GM19043 (cell line): ENCODE data around the gene C2CD3.

Source experiments
- ATAC-seq: cut with Tn5 transposase; IDR thresholded peaks from one replicate; pipeline ENCODE4 v1.9.1; 2021; ENCODE audit warnings: low read depth; ENCODE audit not compliant: unreplicated experiment

Gene C2CD3, protein sequence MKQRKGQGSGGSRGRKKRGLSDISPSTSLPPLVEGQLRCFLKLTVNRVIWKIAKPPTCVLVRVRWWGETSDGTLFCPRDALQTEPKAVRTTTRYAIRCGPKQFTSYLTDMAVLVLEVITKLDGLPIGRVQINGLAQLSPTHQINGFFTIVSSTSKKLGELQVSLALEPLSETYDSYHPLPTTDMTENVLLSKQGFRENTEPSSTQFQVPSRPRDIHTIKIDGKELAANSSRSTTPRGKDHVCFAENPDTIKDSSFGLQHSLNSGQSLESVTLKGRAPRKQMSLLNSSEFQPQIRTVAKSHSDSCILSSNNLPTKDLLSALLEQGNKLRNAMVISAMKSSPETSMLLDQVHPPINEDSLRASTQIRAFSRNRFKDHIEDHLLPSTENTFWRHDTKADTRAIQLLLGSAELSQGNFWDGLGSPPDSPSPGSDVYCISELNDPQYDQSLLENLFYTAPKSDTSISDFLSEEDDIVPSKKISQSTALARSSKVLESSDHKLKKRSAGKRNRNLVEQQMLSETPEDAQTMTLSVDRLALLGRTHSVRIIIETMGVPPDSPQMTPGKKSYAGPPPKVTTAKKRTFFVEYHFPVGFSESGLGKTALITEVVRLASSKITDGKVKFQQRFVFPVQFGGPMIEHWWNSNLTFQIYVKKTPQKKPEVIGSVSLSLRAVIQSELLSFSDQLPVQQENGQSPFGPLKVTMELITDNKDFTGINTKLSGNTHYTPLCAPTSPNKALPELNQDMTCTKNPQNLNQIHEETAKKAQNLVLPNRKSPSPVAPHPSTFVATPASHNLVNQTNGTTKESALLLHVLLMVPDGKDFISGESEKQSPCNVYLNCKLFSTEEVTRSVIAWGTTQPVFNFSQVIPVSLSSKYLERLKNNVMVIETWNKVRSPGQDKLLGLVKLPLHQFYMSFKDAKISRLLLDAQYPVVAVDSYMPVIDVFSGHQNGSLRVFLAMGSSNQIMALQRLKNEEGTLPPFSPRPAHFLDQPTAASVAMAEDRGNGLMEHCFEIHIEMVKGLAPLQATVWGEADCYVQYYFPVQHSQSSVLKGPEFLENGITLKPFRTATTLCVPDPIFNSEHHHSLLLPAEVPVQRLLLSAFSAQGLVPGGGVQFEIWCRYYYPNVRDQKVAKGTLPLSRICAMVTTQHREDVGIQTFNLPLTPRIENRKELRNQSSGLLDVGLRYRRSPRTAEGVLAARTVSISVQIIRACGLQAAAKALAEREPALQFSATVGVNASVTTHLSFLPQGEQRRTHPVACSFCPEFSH (N-terminal part only)

GRCh38 chr11:74170694-74171629 lies at the start of gene C2CD3, which contains the start of gene PPME1:
Gene C2CD3, minus strand, starts transcription at chr11:74171002. Its CDS starts 210 bp downstream, at chr11:74170792.
Gene PPME1, plus strand, starts transcription at chr11:74171289. Its CDS starts 133 bp downstream, at chr11:74171422.
- peak; percentile 93 for ATAC-seq

- no peak for ATAC-seq
Observed at GRCh38 chr11:74220376-74220775, 49.6 kb upstream of the C2CD3 start.

GRCh38 chr11:74212533-74212932 lies 41.7 kb upstream of the C2CD3 start:
- ATAC-seq: no peak

GRCh38 chr11:74208507-74208906 lies 37.7 kb upstream of the C2CD3 start:
- ATAC-seq: no peak

- no peak for ATAC-seq
Observed at GRCh38 chr11:74206746-74207145, 35.9 kb upstream of the C2CD3 start.

GRCh38 chr11:74205181-74205580 lies 34.4 kb upstream of the C2CD3 start:
- ATAC-seq: no peak

DNA sequence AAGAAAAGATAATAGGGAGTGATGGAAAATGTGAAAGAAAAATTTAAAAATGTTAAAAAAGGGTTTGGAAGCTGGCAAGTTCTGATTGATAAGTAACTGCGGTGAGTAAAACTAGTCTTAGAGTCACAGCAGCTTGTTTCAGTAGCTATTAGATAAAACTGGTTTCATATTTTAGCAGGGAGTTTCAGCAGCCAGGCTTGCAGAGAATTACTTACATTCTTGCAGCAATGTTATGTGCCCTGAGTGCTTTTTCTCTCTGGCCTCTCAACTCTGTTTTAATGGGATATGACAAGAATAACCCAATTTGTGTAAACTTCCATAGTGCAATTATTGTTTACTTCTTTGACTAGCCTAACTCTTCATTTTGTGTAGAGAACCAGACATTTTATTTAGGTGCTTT lies 33.9 kb upstream of the C2CD3 start:
- ATAC-seq: no peak

DNA sequence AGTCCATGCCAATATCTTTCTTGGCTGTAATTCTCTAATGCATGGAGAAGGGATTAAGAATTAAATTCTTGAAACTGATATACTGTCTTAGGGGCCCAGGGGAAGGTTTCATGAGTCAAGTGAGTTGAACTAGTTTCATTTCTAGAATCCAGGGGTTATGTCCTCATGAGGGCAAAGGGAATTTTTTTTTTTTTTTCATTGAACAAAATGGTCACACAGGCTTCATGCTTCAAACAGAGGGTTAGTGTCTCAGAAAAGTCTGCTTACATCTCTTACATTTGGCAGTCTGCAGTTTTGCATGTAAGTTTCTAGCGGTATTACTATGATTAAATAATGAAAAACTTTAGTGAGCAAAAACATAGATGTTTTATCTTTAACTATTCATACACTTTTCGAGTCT lies 33.2 kb upstream of the C2CD3 start:
- no peak for ATAC-seq

DNA sequence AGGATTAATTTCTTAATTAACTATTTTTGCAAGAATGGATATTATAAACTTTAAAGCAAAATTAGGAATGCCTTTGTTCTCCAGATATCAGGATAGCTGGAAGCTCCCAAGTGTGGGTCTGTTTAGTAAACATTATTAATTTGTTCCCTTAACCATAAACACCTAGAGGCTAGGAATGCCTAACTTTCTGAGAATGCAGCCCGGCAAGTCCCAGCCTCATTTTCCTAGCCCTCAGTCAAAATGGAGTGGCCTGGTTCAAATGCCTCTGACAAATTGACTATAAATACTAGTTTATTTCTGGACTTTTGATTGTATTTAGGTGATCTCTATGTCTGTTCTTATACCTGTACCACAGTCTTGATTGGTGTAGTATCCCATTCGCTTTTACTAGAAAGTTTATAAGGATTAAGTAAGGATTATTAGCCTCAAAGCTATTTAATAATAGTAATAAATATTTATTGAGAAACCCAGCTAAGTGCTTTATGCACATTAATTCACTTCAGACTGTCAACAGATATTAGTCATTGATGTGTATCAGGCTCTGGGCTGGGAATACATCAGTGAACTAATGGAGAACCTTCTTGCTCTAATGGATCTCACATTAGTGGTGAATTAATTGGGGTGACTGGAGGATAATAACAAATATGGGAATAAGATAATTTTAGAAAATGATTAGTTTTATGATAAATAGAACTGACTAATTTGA lies 26.1 kb upstream of the C2CD3 start:
- ATAC-seq: no peak

GRCh38 chr11:74195828-74196227 lies 25.0 kb upstream of the C2CD3 start:
- no peak for ATAC-seq

GRCh38 chr11:74185695-74186094 lies 14.9 kb upstream of the C2CD3 start:
- no peak for ATAC-seq

DNA sequence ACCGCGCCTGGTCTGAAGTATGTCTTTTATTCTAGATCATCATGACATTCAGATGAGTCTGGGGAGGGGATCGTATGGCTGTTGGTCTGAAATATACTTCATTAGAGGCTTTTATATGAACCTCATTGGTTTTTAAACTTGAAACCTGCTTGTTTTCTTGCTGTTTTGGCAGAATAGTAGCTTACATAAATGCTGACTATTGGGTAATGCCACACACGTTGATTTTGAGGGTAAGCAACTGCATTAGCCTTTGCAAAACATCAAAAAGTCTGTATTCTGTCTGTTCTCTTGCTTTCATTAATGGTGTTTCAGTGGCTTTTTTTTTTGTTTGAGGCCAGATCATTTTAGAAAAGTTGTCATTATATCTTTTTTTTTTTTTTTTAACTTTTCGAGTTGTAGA lies 14.5 kb upstream of the C2CD3 start:
- ATAC-seq: no peak

DNA sequence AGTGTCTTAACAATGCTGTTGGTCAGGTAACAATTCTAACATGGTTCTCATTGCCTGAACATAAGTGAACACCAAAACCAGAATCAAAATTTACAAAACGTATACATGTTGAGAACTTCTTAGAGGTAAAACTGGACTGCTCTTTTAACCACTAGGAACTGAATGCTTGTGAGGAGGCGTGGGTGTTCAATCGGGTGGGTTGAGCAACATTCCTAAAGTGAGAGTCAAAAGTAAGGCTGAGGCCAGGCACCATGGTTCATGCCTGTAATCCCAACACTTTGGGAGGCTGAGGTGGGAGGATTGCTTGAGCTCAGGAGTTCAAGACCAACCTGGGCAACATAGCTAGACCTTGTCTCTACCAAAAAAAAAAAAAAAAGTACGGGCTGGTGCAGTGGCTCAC lies 11.8 kb upstream of the C2CD3 start:
- no peak for ATAC-seq

GRCh38 chr11:74179234-74180052 lies 8.6 kb upstream of the C2CD3 start:
- no peak for ATAC-seq

- no peak for ATAC-seq
Observed at GRCh38 chr11:74175920-74176319, 5.1 kb upstream of the C2CD3 start.

- ATAC-seq: no peak
Observed at GRCh38 chr11:74171997-74172396, 1.2 kb upstream of the C2CD3 start.

DNA sequence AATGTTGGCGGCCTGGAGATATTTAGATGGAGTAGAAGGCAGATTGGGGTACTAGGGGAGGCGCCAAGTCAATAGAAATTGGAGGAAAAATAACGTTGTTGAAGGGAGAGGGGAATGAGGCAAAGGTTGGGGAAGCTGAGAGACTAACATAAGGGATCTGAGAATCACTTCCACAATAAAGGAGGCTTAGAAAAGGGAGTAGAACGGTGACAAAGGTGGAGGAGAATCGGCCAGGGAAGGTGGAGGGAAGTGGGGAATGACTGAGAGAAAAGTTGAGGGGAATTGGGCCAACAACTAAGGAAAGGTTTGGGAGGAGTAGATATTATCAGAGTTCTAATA lies 797 bp upstream of the C2CD3 start:
- ATAC-seq: no peak

DNA sequence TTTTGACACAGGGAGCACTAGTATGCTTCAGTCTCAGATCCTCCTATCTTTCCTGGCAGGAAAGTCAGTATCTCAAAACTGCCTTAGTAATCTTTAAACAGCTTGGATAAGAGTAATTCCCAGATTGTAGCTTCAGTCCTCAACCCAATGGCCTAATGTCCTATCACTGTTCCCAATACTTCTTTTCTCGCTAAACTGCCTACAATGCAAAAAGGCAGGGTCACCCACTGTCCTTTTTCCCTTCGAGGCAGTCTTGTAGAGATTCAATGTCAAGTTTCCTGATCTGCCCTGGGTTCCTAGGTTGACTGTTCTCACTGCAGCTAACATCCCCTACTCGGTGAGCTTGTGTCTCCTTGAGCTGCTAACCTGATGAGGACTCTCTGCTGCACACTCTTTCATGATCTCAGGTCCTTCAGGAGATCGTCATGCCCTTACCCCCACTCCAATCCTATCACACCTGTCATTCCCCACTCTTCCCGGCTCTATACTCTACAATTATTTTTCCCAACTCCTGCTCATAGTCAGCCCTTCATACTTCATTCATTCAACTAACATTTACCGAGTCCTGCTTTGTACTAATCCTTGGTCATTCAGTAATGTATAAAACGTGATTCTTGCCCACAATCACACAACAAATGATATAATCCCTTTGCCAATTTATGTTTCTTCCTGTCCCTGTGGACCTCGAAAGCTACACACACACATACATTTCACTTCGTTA lies 904 bp downstream of the C2CD3 start:
- no peak for ATAC-seq
